Iris pigment epithelial cell (primary cell): ENCODE measurements around the gene ADCY9.

Experiments used
- DNase-seq: peaks from one replicate; pipeline ENCODE4 v3.0.0-alpha.2; 2011; ENCODE audit warnings: low read depth

Gene ADCY9

GRCh38 chr16:3912897-3913296 is 203.3 kb downstream of the ADCY9 start:
- no peak for DNase-seq
